ENCODE data around the gene PHF21A. TPM values are rescaled to one million over a fixed set of nuclear protein-coding genes. Genes with fewer than 3 reads are reported as not detected.

The PHF21A gene
- total RNA-seq, 1 donor from 2014 or later: 69.3 TPM

DNA sequence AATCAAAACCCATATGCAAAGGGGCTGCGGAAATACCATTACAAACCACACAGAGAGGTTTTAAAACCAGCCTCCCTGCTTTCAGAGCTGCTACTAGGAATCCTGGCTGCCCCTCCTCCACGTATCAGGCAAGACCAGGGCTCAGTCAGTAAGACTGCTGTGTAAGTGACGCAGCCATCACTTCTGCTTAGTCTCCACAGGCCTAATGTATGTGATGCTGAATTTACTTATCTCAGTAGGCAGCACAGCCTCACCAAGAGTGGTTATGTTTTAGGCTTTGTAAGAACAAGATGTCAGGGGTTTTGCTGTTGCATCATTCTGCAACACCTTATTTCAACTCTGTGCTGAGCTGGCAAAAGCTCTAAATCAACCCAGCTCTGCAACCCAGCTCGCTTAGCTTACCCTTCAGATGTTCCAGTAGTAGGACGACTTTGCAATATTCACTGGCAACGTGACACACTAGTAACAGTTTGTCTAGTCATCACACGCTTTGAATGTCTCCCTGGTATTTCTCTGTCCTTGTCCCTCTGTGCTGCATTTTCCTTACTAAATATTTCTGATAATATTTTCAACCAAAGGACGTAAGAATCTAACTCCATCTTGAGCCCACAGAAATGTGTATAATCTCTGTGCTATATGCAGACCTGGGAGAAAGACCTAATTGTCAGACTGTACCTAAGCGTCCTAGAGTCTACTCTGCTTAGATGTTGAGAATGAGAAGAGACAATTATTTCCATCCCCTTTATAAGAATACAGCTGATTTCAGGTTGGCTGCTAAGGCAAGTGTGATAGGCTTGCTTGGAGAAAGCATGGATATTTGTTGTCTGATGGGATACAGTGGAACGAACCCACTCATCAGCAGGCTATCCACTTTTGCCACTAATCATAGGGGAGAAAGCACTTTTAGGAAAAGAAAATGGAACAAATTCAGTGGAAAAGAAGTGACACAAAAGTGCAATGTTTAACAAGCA, 126.6 kb downstream of the PHF21A start:
- H3K4me3 Mint-ChIP-seq (ENCODE audit: unreplicated experiment): no peak overlapping the region
- Histone ChIP-seq H3K4me2 (ENCODE audit: low read length) (peak overlapping the region; percentile 32), H3K9ac (ENCODE audit: low read length) (no peak overlapping the region)

DNA sequence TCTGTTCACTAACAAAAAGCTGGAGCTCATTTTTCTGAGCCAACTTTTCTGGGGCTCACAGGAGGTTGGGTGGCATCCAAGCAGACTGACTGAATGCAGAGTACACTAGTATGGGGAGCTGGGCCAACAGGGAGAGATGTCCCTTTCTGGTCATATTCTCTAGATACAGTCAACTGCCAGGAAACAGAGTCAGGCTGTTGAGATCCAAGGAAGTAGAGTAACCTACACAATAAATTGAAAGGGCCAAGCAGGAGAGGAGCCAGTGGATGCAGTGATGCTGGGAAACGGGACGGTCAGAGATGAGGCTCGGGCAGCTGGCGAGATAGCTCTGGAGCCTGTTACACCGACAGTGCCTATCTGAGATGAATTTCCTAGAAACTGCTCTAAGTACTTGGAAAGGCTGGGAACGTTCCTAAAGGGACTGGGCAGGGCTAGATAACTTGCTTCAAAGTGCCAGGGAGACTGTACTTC, 127.7 kb downstream of the PHF21A start:
- Histone ChIP-seq H3K4me2 (ENCODE audit: low read length) (peak overlapping the region; percentile 32), H4K20me1 (ENCODE audit: insufficient read depth, low read length) (peaks cover 40% of the 10 kb centered on the region), H3K27ac (ENCODE audit: low read depth, low read length) (no peak overlapping the region), H2AFZ (ENCODE audit: low read depth, low read length) (no peak overlapping the region), H3K79me2 (ENCODE audit: insufficient read depth, low read length) (peaks cover 5% of the 10 kb centered on the region), H3K4me1 (ENCODE audit: insufficient read depth, low read length) (no peaks in the 10 kb centered on the region), H3K36me3 (ENCODE audit: insufficient read depth, low read length) (no peaks in the 10 kb centered on the region), H3K9me3 (ENCODE audit: insufficient read depth, low read depth, low read length) (no peaks in the 10 kb centered on the region), H3K4me3 (ENCODE audit: insufficient read depth, low read depth, low read length) (no peak overlapping the region), H3K27me3 (ENCODE audit: insufficient read depth, low read length) (no peaks in the 10 kb centered on the region), H3K9ac (ENCODE audit: low read length) (no peak overlapping the region)
- peak overlapping the region; percentile 40 for H3K4me3 Mint-ChIP-seq (ENCODE audit: unreplicated experiment)
- no peak for TF ChIP-seq EZH2 (IDR thresholded peaks at IDR 0.05; ENCODE audit: insufficient read depth, low read length)
- TF ChIP-seq, protein P1, sequence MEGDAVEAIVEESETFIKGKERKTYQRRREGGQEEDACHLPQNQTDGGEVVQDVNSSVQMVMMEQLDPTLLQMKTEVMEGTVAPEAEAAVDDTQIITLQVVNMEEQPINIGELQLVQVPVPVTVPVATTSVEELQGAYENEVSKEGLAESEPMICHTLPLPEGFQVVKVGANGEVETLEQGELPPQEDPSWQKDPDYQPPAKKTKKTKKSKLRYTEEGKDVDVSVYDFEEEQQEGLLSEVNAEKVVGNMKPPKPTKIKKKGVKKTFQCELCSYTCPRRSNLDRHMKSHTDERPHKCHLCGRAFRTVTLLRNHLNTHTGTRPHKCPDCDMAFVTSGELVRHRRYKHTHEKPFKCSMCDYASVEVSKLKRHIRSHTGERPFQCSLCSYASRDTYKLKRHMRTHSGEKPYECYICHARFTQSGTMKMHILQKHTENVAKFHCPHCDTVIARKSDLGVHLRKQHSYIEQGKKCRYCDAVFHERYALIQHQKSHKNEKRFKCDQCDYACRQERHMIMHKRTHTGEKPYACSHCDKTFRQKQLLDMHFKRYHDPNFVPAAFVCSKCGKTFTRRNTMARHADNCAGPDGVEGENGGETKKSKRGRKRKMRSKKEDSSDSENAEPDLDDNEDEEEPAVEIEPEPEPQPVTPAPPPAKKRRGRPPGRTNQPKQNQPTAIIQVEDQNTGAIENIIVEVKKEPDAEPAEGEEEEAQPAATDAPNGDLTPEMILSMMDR (IDR thresholded peaks at IDR 0.05; ENCODE audit: insufficient read depth, low read depth, low read length): no peak
- DNase-seq (ENCODE audit: low read depth) (peak; percentile 52), FAIRE-seq (no peak)
- no peaks in the 10 kb centered on the region for H3K9me3 Mint-ChIP-seq (ENCODE audit: unreplicated experiment)
- no peaks in the 10 kb centered on the region for H3K36me3 Mint-ChIP-seq (ENCODE audit: low read depth, unreplicated experiment)
- peak overlapping the region; percentile 95 for H3K27ac Mint-ChIP-seq (ENCODE audit: unreplicated experiment)
- H3K27me3 Mint-ChIP-seq (ENCODE audit: low read depth, unreplicated experiment): no peaks in the 10 kb centered on the region
- H3K4me1 Mint-ChIP-seq (ENCODE audit: low read depth, unreplicated experiment): peaks cover 53% of the 10 kb centered on the region

More for the DNA sequence above, 126.6 kb downstream of the PHF21A start:
- Histone ChIP-seq H2AFZ (ENCODE audit: low read depth, low read length) (no peak overlapping the region), H3K27ac (ENCODE audit: low read depth, low read length) (no peak overlapping the region), H3K4me3 (ENCODE audit: insufficient read depth, low read depth, low read length) (no peak overlapping the region), H3K79me2 (ENCODE audit: insufficient read depth, low read length) (peaks cover 5% of the 10 kb centered on the region), H3K4me1 (ENCODE audit: insufficient read depth, low read length) (no peaks in the 10 kb centered on the region), H4K20me1 (ENCODE audit: insufficient read depth, low read length) (peaks cover 40% of the 10 kb centered on the region), H3K9me3 (ENCODE audit: insufficient read depth, low read depth, low read length) (no peaks in the 10 kb centered on the region), H3K27me3 (ENCODE audit: insufficient read depth, low read length) (no peaks in the 10 kb centered on the region), H3K36me3 (ENCODE audit: insufficient read depth, low read length) (no peaks in the 10 kb centered on the region)
- no peaks in the 10 kb centered on the region for H3K27me3 Mint-ChIP-seq (ENCODE audit: low read depth, unreplicated experiment)
- DNase-seq (ENCODE audit: low read depth): peak; percentile 50
- H3K4me1 Mint-ChIP-seq (ENCODE audit: low read depth, unreplicated experiment): peaks cover 53% of the 10 kb centered on the region
- H3K27ac Mint-ChIP-seq (ENCODE audit: unreplicated experiment): peak overlapping the region; percentile 95
- H3K9me3 Mint-ChIP-seq (ENCODE audit: unreplicated experiment): no peaks in the 10 kb centered on the region
- H3K36me3 Mint-ChIP-seq (ENCODE audit: low read depth, unreplicated experiment): no peaks in the 10 kb centered on the region
- TF ChIP-seq, protein P1 (IDR thresholded peaks at IDR 0.05; ENCODE audit: insufficient read depth, low read depth, low read length): no peak
- TF ChIP-seq EZH2 (IDR thresholded peaks at IDR 0.05; ENCODE audit: insufficient read depth, low read length): no peak
- no peak for FAIRE-seq

All from astrocyte (in vitro differentiated cells and primary cell).